Measurements from ENCODE around the gene IGF1R.
A peak's percentile ranks its signal among the peaks of the same experiment; 100 is the strongest.

IGF1R gene

GRCh38 chr15:98713585-98714001, 65.3 kb downstream of the IGF1R start:
- Histone ChIP-seq H3K9ac (ENCODE audit: low read length) (no peak overlapping the region), H3K27me3 (ENCODE audit: control insufficient read depth, insufficient read depth, low read length) (no peaks in the 10 kb centered on the region), H3K4me1 (ENCODE audit: control insufficient read depth, low read depth, low read length) (peaks cover 31% of the 10 kb centered on the region), H3K36me3 (ENCODE audit: control insufficient read depth, low read depth, low read length) (no peaks in the 10 kb centered on the region), H3K27ac (ENCODE audit: low read length) (no peak overlapping the region), H3K4me3 (ENCODE audit: low read length) (no peak overlapping the region), H3K9me3 (ENCODE audit: control insufficient read depth, low read depth, low read length) (no peaks in the 10 kb centered on the region)

- Histone ChIP-seq H3K27me3 (ENCODE audit: control insufficient read depth, insufficient read depth, low read length) (no peaks in the 10 kb centered on the region), H3K4me3 (ENCODE audit: low read length) (no peak overlapping the region), H3K9ac (ENCODE audit: low read length) (no peak overlapping the region), H3K27ac (ENCODE audit: low read length) (no peak overlapping the region), H3K9me3 (ENCODE audit: control insufficient read depth, low read depth, low read length) (no peaks in the 10 kb centered on the region), H3K36me3 (ENCODE audit: control insufficient read depth, low read depth, low read length) (no peaks in the 10 kb centered on the region), H3K4me1 (ENCODE audit: control insufficient read depth, low read depth, low read length) (peaks cover 40% of the 10 kb centered on the region)
These were observed 66.6 kb downstream of the IGF1R start for GRCh38 chr15:98714922-98715321.

GRCh38 chr15:98715401-98715800, 67.1 kb downstream of the IGF1R start:
- Histone ChIP-seq H3K9me3 (ENCODE audit: control insufficient read depth, low read depth, low read length) (no peaks in the 10 kb centered on the region), H3K27ac (ENCODE audit: low read length) (no peak overlapping the region), H3K4me1 (ENCODE audit: control insufficient read depth, low read depth, low read length) (peaks cover 45% of the 10 kb centered on the region), H3K4me3 (ENCODE audit: low read length) (no peak overlapping the region), H3K9ac (ENCODE audit: low read length) (no peak overlapping the region), H3K27me3 (ENCODE audit: control insufficient read depth, insufficient read depth, low read length) (no peaks in the 10 kb centered on the region), H3K36me3 (ENCODE audit: control insufficient read depth, low read depth, low read length) (no peaks in the 10 kb centered on the region)

GRCh38 chr15:98715890-98716443, 67.6 kb downstream of the IGF1R start:
- Histone ChIP-seq H3K27ac (ENCODE audit: low read length) (no peak overlapping the region), H3K9me3 (ENCODE audit: control insufficient read depth, low read depth, low read length) (no peaks in the 10 kb centered on the region), H3K36me3 (ENCODE audit: control insufficient read depth, low read depth, low read length) (no peaks in the 10 kb centered on the region), H3K4me1 (ENCODE audit: control insufficient read depth, low read depth, low read length) (peaks cover 46% of the 10 kb centered on the region), H3K4me3 (ENCODE audit: low read length) (no peak overlapping the region), H3K27me3 (ENCODE audit: control insufficient read depth, insufficient read depth, low read length) (no peaks in the 10 kb centered on the region), H3K9ac (ENCODE audit: low read length) (no peak overlapping the region)

GRCh38 chr15:98717371-98717770, 69.0 kb downstream of the IGF1R start:
- no peaks in the 10 kb centered on the region for H3K9me3 ChIP-seq (ENCODE audit: control insufficient read depth, low read depth, low read length)
- H3K9ac ChIP-seq (ENCODE audit: low read length) = no peak overlapping the region
- peaks cover 44% of the 10 kb centered on the region for H3K4me1 ChIP-seq (ENCODE audit: control insufficient read depth, low read depth, low read length)
- no peak overlapping the region for H3K4me3 ChIP-seq (ENCODE audit: low read length)
- H3K36me3 ChIP-seq (ENCODE audit: control insufficient read depth, low read depth, low read length) = no peaks in the 10 kb centered on the region
- no peak overlapping the region for H3K27ac ChIP-seq (ENCODE audit: low read length)
- no peaks in the 10 kb centered on the region for H3K27me3 ChIP-seq (ENCODE audit: control insufficient read depth, insufficient read depth, low read length)

- no peak overlapping the region for H3K27ac ChIP-seq (ENCODE audit: low read length)
These were observed 69.6 kb downstream of the IGF1R start for GRCh38 chr15:98717942-98718341.

GRCh38 chr15:98718426-98719136, 70.2 kb downstream of the IGF1R start:
- Histone ChIP-seq H3K27me3 (ENCODE audit: control insufficient read depth, insufficient read depth, low read length) (no peaks in the 10 kb centered on the region), H3K36me3 (ENCODE audit: control insufficient read depth, low read depth, low read length) (no peaks in the 10 kb centered on the region), H3K9me3 (ENCODE audit: control insufficient read depth, low read depth, low read length) (no peaks in the 10 kb centered on the region), H3K4me3 (ENCODE audit: low read length) (no peak overlapping the region), H3K27ac (ENCODE audit: low read length) (no peak overlapping the region), H3K9ac (ENCODE audit: low read length) (no peak overlapping the region), H3K4me1 (ENCODE audit: control insufficient read depth, low read depth, low read length) (peaks cover 47% of the 10 kb centered on the region)

More at GRCh38 chr15:98717942-98718341, 69.6 kb downstream of the IGF1R start:
- H3K36me3 ChIP-seq (ENCODE audit: control insufficient read depth, low read depth, low read length) = no peaks in the 10 kb centered on the region
- no peaks in the 10 kb centered on the region for H3K9me3 ChIP-seq (ENCODE audit: control insufficient read depth, low read depth, low read length)
- no peak overlapping the region for H3K9ac ChIP-seq (ENCODE audit: low read length)
- peaks cover 49% of the 10 kb centered on the region for H3K4me1 ChIP-seq (ENCODE audit: control insufficient read depth, low read depth, low read length)
- H3K27me3 ChIP-seq (ENCODE audit: control insufficient read depth, insufficient read depth, low read length) = no peaks in the 10 kb centered on the region
- no peak overlapping the region for H3K4me3 ChIP-seq (ENCODE audit: low read length)

GRCh38 chr15:98719137-98719740, 70.9 kb downstream of the IGF1R start:
- Histone ChIP-seq H3K27ac (ENCODE audit: low read length) (no peak overlapping the region), H3K9me3 (ENCODE audit: control insufficient read depth, low read depth, low read length) (no peaks in the 10 kb centered on the region), H3K27me3 (ENCODE audit: control insufficient read depth, insufficient read depth, low read length) (no peaks in the 10 kb centered on the region), H3K36me3 (ENCODE audit: control insufficient read depth, low read depth, low read length) (no peaks in the 10 kb centered on the region), H3K4me3 (ENCODE audit: low read length) (no peak overlapping the region), H3K4me1 (ENCODE audit: control insufficient read depth, low read depth, low read length) (peaks cover 42% of the 10 kb centered on the region), H3K9ac (ENCODE audit: low read length) (no peak overlapping the region)

GRCh38 chr15:98720031-98720430, 71.7 kb downstream of the IGF1R start:
- Histone ChIP-seq H3K4me1 (ENCODE audit: control insufficient read depth, low read depth, low read length) (peaks cover 42% of the 10 kb centered on the region), H3K9ac (ENCODE audit: low read length) (no peak overlapping the region), H3K9me3 (ENCODE audit: control insufficient read depth, low read depth, low read length) (no peaks in the 10 kb centered on the region), H3K27ac (ENCODE audit: low read length) (no peak overlapping the region), H3K36me3 (ENCODE audit: control insufficient read depth, low read depth, low read length) (no peaks in the 10 kb centered on the region), H3K4me3 (ENCODE audit: low read length) (peak overlapping the region; percentile 21), H3K27me3 (ENCODE audit: control insufficient read depth, insufficient read depth, low read length) (no peaks in the 10 kb centered on the region)

- H3K4me1 ChIP-seq (ENCODE audit: control insufficient read depth, low read depth, low read length) = peaks cover 42% of the 10 kb centered on the region
These were observed 72.5 kb downstream of the IGF1R start for GRCh38 chr15:98720577-98721565.

GRCh38 chr15:98722209-98722608, 73.9 kb downstream of the IGF1R start:
- Histone ChIP-seq H3K9ac (ENCODE audit: low read length) (no peak overlapping the region), H3K4me3 (ENCODE audit: low read length) (no peak overlapping the region), H3K27ac (ENCODE audit: low read length) (no peak overlapping the region), H3K4me1 (ENCODE audit: control insufficient read depth, low read depth, low read length) (peaks cover 47% of the 10 kb centered on the region), H3K27me3 (ENCODE audit: control insufficient read depth, insufficient read depth, low read length) (no peaks in the 10 kb centered on the region), H3K9me3 (ENCODE audit: control insufficient read depth, low read depth, low read length) (no peaks in the 10 kb centered on the region), H3K36me3 (ENCODE audit: control insufficient read depth, low read depth, low read length) (no peaks in the 10 kb centered on the region)

More at GRCh38 chr15:98720577-98721565, 72.5 kb downstream of the IGF1R start:
- H3K4me3 ChIP-seq (ENCODE audit: low read length) = peak overlapping the region; percentile 21
- H3K27ac ChIP-seq (ENCODE audit: low read length) = no peak overlapping the region
- H3K9me3 ChIP-seq (ENCODE audit: control insufficient read depth, low read depth, low read length) = no peaks in the 10 kb centered on the region
- H3K9ac ChIP-seq (ENCODE audit: low read length) = no peak overlapping the region
- no peaks in the 10 kb centered on the region for H3K36me3 ChIP-seq (ENCODE audit: control insufficient read depth, low read depth, low read length)
- H3K27me3 ChIP-seq (ENCODE audit: control insufficient read depth, insufficient read depth, low read length) = no peaks in the 10 kb centered on the region

Data from iPS-18a (cell line).